Measurements from ENCODE around the gene RALGPS1. TPM values are rescaled to one million over a fixed set of nuclear protein-coding genes. Genes with fewer than 3 reads are reported as not detected.
A peak's percentile ranks its signal among the peaks of the same experiment; 100 is the strongest.

Gene RALGPS1
- total and polyA plus RNA-seq, 2 of the 13 experiments (the other 11 are each of a cell fraction or from before 2014, with no cell fraction given) = 3.7 to 6.5 TPM

GRCh38 chr9:127185931-127186781 is 271.6 kb downstream of the RALGPS1 start (continued):
- TF ChIP-seq MLXIP (CRISPR knock-in tag; IDR thresholded peaks at IDR 0.05; ENCODE audit: borderline replicate concordance) (no peak), ATAD3A (CRISPR knock-in tag; IDR thresholded peaks at IDR 0.05) (no peak), RFXANK (CRISPR knock-in tag; IDR thresholded peaks at IDR 0.05) (no peak), FUBP1 (CRISPR knock-in tag; IDR thresholded peaks at IDR 0.05; ENCODE audit: borderline replicate concordance) (no peak), STAT5B (CRISPR knock-in tag; IDR thresholded peaks at IDR 0.05) (no peak), KLF13 (CRISPR knock-in tag; IDR thresholded peaks at IDR 0.05) (no peak), TEF (CRISPR knock-in tag; IDR thresholded peaks at IDR 0.05) (no peak), SOX5 (CRISPR knock-in tag; IDR thresholded peaks at IDR 0.05; ENCODE audit: borderline replicate concordance) (peak; percentile 58; the same call in 1 of the 2 replicates), CCDC6 (CRISPR knock-in tag; IDR thresholded peaks at IDR 0.05) (no peak), ARNTL (CRISPR knock-in tag; IDR thresholded peaks at IDR 0.05) (0 out of 2 replicates have a peak, but pooled peaks have one; percentile 28), DMAP1 (CRISPR knock-in tag; IDR thresholded peaks at IDR 0.05) (no peak), ZIK1 (CRISPR knock-in tag; IDR thresholded peaks at IDR 0.05; ENCODE audit: borderline replicate concordance, low read depth) (no peak), ZGPAT (CRISPR knock-in tag; IDR thresholded peaks at IDR 0.05) (no peak), MXI1 (IDR thresholded peaks at IDR 0.05; ENCODE audit: borderline replicate concordance, low read depth, low read length) (peak; percentile 26; the same call in 1 of the 3 replicates), REPIN1 (CRISPR knock-in tag; IDR thresholded peaks at IDR 0.05; ENCODE audit: borderline replicate concordance, low read depth) (no peak), ATF4 (CRISPR knock-in tag; IDR thresholded peaks at IDR 0.05) (no peak), HNRNPK (IDR thresholded peaks at IDR 0.05; ENCODE audit: low read depth, low read length, poor library complexity, severe bottlenecking) (no peak), KDM3A (CRISPR knock-in tag; IDR thresholded peaks at IDR 0.05; ENCODE audit: low read depth) (no peak), TRAFD1 (CRISPR knock-in tag; IDR thresholded peaks at IDR 0.05; ENCODE audit: borderline replicate concordance) (no peak), FOXA3 (CRISPR knock-in tag; IDR thresholded peaks at IDR 0.05) (peak; percentile 49)

Measured in HepG2 (cell line).